HG03025 (cell line): ENCODE results near the gene DDX50.
"Not testable (repeated sequence)": the region's sequence is repeated elsewhere in the genome, so short reads cannot be mapped to it uniquely, and the experiment has no call there.

Experiments
- ATAC-seq: cut with Tn5 transposase; IDR thresholded peaks from one replicate; pipeline ENCODE4 v1.9.1; 2021; ENCODE audit warnings: mild to moderate bottlenecking, moderate library complexity; ENCODE audit not compliant: unreplicated experiment, low FRiP score

The DDX50 gene

GRCh38 chr10:68979738-68980137 lies 78.6 kb downstream of the DDX50 start:
- ATAC-seq: not testable (repeated sequence)

DNA sequence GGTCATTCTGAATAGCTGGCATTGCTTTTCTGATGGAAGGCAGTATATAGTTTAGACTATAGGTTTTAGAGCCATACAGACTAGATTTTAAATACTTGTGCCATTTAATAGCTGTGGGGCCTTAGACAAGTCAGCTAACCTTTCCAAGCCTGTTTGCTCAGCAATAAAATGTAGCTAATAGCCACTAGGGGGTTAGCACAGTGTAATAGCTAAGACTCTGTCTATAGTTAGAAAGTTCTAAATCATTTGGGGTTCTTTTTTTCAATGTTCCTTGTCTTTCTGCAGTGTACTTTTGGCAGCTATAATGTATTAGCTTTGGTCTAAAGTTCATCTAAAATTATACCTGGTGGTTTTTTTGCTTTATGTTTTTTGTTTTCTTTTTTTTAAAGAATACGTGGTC lies 80.0 kb downstream of the DDX50 start:
- no peak for ATAC-seq

DNA sequence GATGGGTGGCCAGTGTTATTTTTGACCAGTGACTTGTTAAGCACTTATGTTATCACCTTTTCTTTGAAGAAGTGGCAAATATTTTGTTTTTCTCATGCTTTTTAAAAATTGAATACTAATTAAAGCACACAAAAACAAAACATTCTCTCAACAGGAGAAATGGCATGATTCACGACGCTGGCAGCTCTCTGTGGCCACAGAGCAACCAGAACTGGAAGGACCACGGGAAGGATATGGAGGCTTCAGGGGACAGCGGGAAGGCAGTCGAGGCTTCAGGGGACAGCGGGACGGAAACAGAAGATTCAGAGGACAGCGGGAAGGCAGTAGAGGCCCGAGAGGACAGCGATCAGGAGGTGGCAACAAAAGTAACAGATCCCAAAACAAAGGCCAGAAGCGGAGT lies 81.3 kb downstream of the DDX50 start:
- no peak for ATAC-seq

DNA sequence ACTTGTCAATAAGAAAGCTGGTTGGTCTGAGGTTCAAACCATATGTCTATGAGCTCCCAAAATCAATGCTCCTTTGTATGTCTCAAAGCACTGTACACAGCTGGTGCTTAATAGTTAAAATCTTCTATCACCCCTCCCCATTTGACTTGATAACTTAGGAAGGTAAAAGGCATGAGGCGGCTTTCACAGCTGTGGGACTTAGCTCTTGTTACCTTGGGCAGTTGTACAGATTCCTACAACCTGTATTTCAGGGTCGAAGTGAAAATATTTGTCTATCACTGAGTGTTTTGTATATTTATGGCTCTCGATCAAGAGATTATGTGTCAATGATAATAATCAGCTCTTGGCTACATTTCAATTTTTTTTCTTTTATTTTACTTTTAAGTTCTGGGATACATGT lies 86.5 kb downstream of the DDX50 start:
- no peak for ATAC-seq

- peak; percentile 72 for ATAC-seq
Observed at GRCh38 chr10:68988530-68989316, 87.6 kb downstream of the DDX50 start, which contains the start of gene KIFBP. Gene KIFBP, plus strand, starts transcription at chr10:68988803. Its CDS starts 30 bp downstream, at chr10:68988833.

DNA sequence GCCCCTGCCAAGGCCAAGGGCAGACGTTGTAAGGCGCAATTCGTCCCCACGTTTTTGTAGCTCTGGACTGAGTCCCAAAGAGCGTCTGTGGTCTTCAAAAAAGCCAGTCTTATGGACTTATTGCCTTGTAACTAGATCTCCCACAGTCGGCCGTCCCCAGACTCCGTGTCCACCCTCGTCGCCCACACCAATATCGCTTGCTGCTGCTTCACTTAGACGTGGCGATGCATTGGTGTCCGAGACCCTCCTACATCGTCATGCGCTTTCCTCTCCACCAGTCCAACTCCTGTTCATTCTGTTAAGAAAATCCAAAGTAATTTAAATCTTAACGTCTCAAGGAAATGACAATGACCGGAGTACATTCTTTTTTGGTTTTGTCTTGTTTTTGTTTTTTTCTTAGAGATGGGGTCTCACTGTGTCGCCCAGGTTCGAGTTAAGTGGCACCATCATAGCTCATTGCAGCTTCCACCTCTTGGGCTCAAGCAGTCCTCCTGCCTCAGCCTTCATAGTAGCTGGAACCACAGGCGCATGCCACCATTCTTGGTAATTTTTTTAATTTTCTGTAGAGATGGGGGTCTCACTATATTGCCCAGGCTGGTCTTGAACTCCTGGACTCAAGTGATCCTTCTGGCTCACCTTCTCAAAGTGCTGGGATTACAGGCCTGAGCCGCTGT lies 88.3 kb downstream of the DDX50 start:
- no peak for ATAC-seq

- no peak for ATAC-seq
Observed at GRCh38 chr10:68992636-68993440, 91.7 kb downstream of the DDX50 start.
